Neural progenitor cell (in vitro differentiated cells): ENCODE measurements around the gene RELL2.

Experiments
- CTCF ChIP-seq: fragments of 200-600 bp; sonication (generic); IDR thresholded peaks from 2 replicates; pipeline ENCODE4 v1.5.1; 2017; ENCODE audit warnings: antibody characterized with exemption, mild to moderate bottlenecking
- EZH2 ChIP-seq: fragments of 200-600 bp; sonication (generic); IDR thresholded peaks from 2 replicates; pipeline ENCODE4 v1.6.1; 2017; ENCODE audit warnings: antibody characterized with exemption, mild to moderate bottlenecking, moderate library complexity
- EZH2phosphoT487 ChIP-seq: fragments of 200-600 bp; sonication (generic); IDR thresholded peaks from 2 replicates; pipeline ENCODE4 v1.6.1; 2017; ENCODE audit warnings: antibody characterized with exemption

GRCh38 chr5:141647242-141647641 lies 10.4 kb downstream of the RELL2 start:
- TF ChIP-seq EZH2 (no peak), CTCF (no peak), EZH2phosphoT487 (no peak)
